HG03520 (cell line): ENCODE results near the gene PLA2G4B.
"Not testable (repeated sequence)": the region's sequence is repeated elsewhere in the genome, so short reads cannot be mapped to it uniquely, and the experiment has no call there.

Experiments
- ATAC-seq: cut with Tn5 transposase; IDR thresholded peaks from one replicate; pipeline ENCODE4 v1.9.1; 2021; ENCODE audit warnings: mild to moderate bottlenecking, moderate library complexity; ENCODE audit not compliant: unreplicated experiment

The PLA2G4B gene

DNA sequence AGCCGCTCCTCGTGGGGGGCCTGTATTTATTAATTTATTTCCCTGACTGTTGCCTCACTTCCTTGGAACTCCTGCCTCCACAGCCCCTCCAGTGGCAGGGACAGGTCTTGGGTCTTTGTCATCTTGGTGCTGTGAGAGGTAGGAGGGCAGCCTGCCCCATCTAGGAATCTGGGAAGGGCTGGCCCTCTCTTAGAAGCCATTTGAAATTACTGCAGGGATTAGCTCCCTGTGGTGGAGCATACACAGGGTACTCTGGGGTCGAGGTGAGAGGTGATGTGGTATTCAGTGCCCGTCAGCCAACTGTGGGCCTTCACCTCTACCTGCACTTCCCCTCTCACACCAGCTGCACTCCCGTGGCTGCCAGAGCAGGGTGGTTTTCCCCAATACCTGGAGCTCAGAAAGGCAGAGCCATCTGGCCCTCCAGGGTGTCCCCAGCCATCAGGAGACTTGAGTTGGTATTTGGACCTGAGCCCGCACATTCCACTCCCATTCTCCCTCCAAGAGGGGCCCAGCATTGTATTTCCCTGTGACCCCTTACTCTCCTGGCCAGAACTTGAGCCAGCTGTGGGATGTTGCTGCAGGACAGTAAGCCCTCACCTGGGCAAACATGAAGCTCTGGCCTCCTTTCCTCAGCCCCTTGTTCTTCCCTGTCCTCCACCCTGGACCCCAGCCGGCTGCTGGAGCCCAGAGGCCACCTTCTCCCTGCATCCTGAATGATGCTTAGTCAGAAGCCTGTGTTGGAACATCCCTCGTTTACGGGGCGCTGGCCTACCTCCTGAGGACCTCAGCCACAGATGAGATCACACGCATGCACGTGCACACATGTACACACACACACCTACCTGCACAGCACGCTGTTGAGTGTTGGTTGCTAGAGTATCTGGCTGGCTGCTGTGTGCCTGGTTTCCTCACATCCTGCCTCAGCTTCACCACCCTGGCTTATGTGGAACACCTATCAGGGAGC, 12.8 kb upstream of the PLA2G4B start:
- ATAC-seq: no peak

DNA sequence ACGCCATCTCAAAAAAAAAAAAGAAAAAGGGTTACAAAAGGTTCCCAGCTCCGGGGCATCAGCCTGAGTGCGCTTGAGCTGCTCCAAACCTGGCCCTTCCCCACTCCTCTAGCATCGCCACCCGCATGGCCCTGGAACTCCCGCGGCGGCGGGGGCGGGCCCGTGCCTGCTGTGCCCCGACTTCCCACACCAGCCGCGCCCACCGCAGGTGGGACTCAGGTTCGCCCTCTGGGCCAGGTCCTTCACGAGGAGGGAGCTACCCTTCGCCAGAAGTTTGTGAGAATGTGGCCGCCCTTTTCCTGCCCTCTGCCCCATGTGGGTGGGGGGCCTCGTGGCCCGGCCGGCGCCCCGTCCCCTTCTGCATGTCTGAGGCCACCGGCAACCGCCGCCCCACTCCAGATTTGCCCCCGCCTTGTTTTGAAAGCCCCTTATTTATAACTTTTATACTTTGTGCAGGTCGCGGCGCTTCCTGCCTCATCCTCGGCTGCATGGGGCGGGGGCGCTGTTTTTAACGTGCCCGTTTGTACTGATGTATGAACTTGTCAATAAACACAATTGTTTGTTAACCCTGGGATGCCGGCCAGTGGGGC, 11.3 kb upstream of the PLA2G4B start:
- ATAC-seq: no peak

- ATAC-seq: peak; percentile 64
Observed at GRCh38 chr15:41827880-41828806, 10.5 kb upstream of the PLA2G4B start, which contains the start of gene JMJD7. TSS of gene JMJD7 (plus strand) at chr15:41828092. CDS start at chr15:41828125, 33 bp downstream.

- ATAC-seq: no peak
Observed at GRCh38 chr15:41828807-41829141, 9.9 kb upstream of the PLA2G4B start.

GRCh38 chr15:41829959-41830646, 8.5 kb upstream of the PLA2G4B start:
- ATAC-seq: no peak

GRCh38 chr15:41831291-41831690, 7.4 kb upstream of the PLA2G4B start:
- not testable (repeated sequence) for ATAC-seq

GRCh38 chr15:41832208-41832607, 6.4 kb upstream of the PLA2G4B start:
- ATAC-seq: no peak

- ATAC-seq: no peak
Observed at GRCh38 chr15:41832875-41833274, 5.8 kb upstream of the PLA2G4B start.

DNA sequence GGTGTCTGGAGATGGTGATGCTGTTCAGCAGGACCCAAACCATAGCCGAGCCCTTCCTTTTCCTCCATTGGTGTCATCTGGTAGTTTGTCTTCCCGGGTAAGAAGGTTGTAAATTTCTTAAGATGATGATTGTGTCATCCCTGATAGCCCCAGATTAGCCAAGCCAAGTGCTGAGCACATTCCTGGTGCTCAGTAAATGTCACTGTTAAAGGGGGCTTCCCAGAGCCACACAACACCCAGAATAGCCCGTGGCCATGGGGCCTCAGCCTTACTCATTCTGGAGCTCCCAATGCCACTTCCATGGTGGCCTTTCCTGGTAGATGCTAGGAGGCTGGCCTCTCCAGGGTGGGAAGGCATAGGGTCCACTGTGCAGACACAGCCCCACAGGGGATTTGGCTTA, 4.6 kb upstream of the PLA2G4B start:
- ATAC-seq: no peak

DNA sequence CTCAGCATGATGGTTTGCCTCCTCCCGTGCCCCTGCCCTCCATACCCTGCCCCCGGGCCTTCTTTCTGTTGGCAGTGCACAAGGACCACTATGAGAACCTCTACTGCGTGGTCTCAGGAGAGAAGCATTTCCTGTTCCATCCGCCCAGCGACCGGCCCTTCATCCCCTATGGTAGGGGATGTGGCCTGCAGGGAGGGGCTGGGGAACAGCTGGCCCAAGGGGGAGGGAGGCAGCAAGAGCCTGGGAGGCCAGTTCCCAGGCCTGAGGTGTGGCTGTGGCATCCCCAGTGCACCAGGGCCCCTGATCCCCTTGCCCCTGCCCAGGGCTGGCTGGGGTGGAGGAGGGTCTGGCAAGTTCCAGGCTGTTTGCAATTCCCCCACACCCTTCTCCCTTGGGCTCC, 2.6 kb upstream of the PLA2G4B start:
- ATAC-seq: no peak

DNA sequence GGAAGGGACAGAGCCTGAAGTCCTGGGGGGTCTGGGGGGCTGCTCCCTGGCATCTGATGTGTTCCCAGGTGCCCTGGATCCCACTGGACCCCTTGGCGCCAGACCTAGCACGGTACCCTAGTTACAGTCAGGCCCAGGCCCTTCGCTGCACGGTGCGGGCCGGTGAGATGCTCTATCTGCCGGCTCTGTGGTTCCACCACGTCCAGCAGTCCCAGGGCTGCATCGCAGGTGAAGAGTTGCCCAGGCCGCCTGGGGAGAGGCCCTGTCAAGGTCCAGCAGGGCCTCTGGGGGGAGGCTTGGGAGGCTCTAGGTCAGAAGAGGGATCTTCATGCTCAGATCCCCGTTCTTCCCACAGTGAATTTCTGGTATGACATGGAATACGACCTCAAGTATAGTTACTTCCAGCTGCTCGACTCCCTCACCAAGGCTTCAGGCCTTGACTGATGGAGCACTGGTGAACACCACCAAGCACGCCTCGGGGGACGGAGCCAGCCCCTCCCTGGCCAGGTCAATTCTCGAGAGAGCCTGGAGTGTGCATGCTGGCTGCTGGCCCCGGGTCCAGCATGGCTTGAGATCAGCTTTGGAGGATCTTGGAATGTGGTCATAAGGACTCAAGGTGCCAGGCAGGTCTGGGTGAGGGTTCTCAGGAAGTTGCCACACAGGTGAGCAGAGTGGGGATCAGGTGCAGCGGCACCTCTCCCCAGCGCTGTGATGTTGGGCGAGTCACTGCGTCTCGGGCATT, 1.8 kb upstream of the PLA2G4B start:
- ATAC-seq: no peak

- no peak for ATAC-seq
Observed at GRCh38 chr15:41839781-41840491, 1.3 kb downstream of the PLA2G4B start.

- ATAC-seq: no peak
Observed at GRCh38 chr15:41840673-41841072, 2.0 kb downstream of the PLA2G4B start.

DNA sequence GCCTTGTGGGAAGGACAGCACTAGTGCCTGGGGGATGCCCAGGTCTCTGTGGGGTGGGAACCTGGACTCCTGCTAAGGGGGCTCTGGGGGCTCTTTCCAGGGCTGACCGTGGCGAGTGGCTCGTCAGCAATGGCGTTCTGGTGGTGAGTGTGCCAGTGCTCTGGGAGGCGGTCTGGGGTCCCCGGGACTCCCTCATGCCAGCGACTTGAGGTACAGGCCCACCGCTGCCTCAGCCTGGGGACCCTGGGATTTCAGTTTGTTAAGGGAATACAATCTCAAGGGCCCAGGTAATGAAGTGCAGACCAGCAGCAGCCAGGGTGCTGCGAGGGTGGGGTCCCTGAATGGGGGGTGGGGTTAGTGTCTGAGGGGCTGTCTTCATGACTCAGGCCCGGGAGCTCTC, 2.5 kb downstream of the PLA2G4B start:
- no peak for ATAC-seq

DNA sequence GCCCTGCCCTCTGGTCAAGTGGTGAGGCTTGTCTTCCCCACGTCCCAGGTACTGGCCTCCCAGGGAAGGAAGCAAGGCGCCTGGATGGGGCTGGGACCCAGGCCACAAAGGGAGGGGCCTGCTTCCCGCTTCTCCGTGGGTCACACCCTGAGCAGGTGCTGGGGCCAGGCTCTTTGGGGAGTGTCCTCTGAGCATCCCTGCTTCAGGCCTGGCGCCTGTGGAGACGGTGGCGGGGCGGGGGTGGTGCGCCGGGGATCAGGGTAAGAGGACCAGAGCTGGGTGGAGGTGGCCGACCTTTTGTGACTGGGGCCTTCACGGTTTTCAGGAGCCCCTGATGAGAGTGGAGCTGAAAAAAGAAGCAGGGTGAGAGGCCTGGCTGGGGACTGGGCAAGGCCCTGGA, 3.6 kb downstream of the PLA2G4B start:
- ATAC-seq: no peak

DNA sequence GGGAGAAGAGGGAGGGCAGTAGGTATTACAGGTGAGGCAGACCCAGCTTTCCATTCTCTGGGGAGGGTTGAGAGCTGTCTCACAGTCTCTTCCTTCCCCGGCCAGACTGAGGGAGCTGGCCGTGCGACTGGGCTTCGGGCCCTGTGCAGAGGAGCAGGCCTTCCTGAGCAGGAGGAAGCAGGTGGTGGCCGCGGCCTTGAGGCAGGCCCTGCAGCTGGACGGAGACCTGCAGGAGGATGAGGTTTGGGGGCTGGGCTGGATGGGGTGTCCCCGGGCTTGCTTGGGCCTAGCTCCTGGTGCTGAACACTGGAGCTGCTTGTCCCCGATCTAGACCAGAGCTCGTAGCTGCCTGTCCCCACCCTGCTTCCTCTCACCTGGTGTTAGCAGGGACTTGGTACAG, 4.9 kb downstream of the PLA2G4B start:
- ATAC-seq: no peak

DNA sequence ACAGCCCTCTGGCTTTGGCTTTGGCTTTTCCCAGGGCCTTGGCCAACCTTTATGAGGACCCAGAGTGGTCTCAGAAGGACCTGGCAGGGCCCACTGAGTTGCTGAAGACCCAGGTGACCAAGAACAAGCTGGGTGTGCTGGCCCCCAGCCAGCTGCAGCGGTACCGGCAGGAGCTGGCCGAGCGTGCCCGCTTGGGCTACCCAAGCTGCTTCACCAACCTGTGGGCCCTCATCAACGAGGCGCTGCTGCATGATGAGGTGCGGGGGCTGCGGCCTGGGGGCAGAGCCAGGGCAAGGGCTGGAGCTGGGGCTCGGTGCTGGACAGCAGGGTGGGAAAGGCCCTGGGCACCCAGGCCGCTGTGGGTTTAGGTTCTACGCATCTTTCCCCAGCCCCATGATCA, 6.2 kb downstream of the PLA2G4B start:
- no peak for ATAC-seq

GRCh38 chr15:41847206-41847605, 8.6 kb downstream of the PLA2G4B start:
- no peak for ATAC-seq

GRCh38 chr15:41847981-41848380, 9.3 kb downstream of the PLA2G4B start:
- ATAC-seq: no peak
